ENCODE measurements around the gene IL1RAPL2. TPM values are rescaled to one million over a fixed set of nuclear protein-coding genes. Genes with fewer than 3 reads are reported as not detected.

The IL1RAPL2 gene
- polyA plus RNA-seq, 1 of the 3 experiments (the other 2 are of a cell fraction), result 0.13 TPM

- H3K9ac ChIP-seq, result no peak overlapping the region
- ChIA-PET POLR2A (no interaction called here), CTCF (no interaction called here)
- TF ChIP-seq ELF1 (IDR thresholded peaks at IDR 0.05), result no peak
- TF ChIP-seq FOXJ3 (CRISPR knock-in tag; IDR thresholded peaks at IDR 0.05), result no peak
- TF ChIP-seq TCF12 (IDR thresholded peaks at IDR 0.05), result no peak
- TF ChIP-seq EP300 (IDR thresholded peaks at IDR 0.05; ENCODE audit: borderline replicate concordance in 1 of 2, low read depth in 1 of 2, low read length in 1 of 2), result no peak
- TF ChIP-seq TAF1 (IDR thresholded peaks at IDR 0.05; ENCODE audit: borderline replicate concordance, low read depth, low read length), result no peak
- TF ChIP-seq NFIC (IDR thresholded peaks at IDR 0.05; ENCODE audit: borderline replicate concordance), result no peak
- no peak for TF ChIP-seq SIN3A (IDR thresholded peaks at IDR 0.05; ENCODE audit: borderline replicate concordance, low read depth, low read length)
- no peak for TF ChIP-seq FOSL2 (IDR thresholded peaks at IDR 0.05; ENCODE audit: borderline replicate concordance, low read depth)
- TF ChIP-seq CHD2 (IDR thresholded peaks at IDR 0.05; ENCODE audit: low read length, partially characterized antibody), result no peak
- TF ChIP-seq POLR2AphosphoS5 (IDR thresholded peaks at IDR 0.05; ENCODE audit: low read depth, low read length), result no peak
- TF ChIP-seq RAD21 (IDR thresholded peaks at IDR 0.05; ENCODE audit: low read length), result no peak
- no peak for TF ChIP-seq FOXM1 (IDR thresholded peaks at IDR 0.05; ENCODE audit: low read depth)
- no peak for TF ChIP-seq ZBTB33 (IDR thresholded peaks at IDR 0.05; ENCODE audit: borderline replicate concordance, low read depth)
- TF ChIP-seq RFX5 (IDR thresholded peaks at IDR 0.05; ENCODE audit: low read length), result no peak
- no peak for TF ChIP-seq USF2 (IDR thresholded peaks at IDR 0.05; ENCODE audit: borderline replicate concordance, low read depth, low read length)
- TF ChIP-seq EZH2phosphoT487 (IDR thresholded peaks at IDR 0.05; ENCODE audit: borderline replicate concordance, low read depth), result no peak
- no peak for DNase-seq
- H3K4me3 ChIP-seq (ENCODE audit: low read depth in 2 of 2, low read length in 1 of 2), result no peak overlapping the region
- WGBS (ENCODE audit: low lambda C conversion rate), result 0% methylated on average over 1 of the region's 1 CpG
- no peak overlapping the region; the same call in 1 of the 2 replicates for H2AFZ ChIP-seq (ENCODE audit: low read depth)
- H3K27me3 ChIP-seq (ENCODE audit: insufficient read depth), result no peaks in the 10 kb centered on the region
- no peak overlapping the region for H3K4me2 ChIP-seq
- no peaks in the 10 kb centered on the region for H3K4me1 ChIP-seq (ENCODE audit: control insufficient read depth in 1 of 2, insufficient read depth in 2 of 2, low read depth in 1 of 2, low read length in 1 of 2)
- H3K9me2 ChIP-seq, result no peaks in the 10 kb centered on the region
- H3K36me3 ChIP-seq (replicated peaks in 1 of 2; ENCODE audit: control insufficient read depth in 1 of 2, insufficient read depth in 2 of 2, low read length in 1 of 2), result no peaks in the 10 kb centered on the region
- peaks cover 4% of the 10 kb centered on the region for H3F3A ChIP-seq (replicated peaks; ENCODE audit: insufficient read depth)
- no peaks in the 10 kb centered on the region for H4K20me1 ChIP-seq (ENCODE audit: insufficient read depth)
- no peaks in the 10 kb centered on the region for H3K79me2 ChIP-seq (ENCODE audit: insufficient read depth)
- H3K9me3 ChIP-seq, result no peaks in the 10 kb centered on the region
- H3K27ac ChIP-seq (ENCODE audit: low read depth in 2 of 2, low read length in 1 of 2), result peak overlapping the region in 1 of 2 experiments; percentile 3; a peak in 1 of 4 replicates
These were observed 550.5 kb downstream of the IL1RAPL2 start for GRCh38 chrX:105116486-105116885.

GRCh38 chrX:105117621-105118020 lies 551.6 kb downstream of the IL1RAPL2 start:
- no peak for DNase-seq
- Histone ChIP-seq H3K9me2 (no peaks in the 10 kb centered on the region), H3K4me1 (ENCODE audit: control insufficient read depth in 1 of 2, insufficient read depth in 2 of 2, low read depth in 1 of 2, low read length in 1 of 2) (no peaks in the 10 kb centered on the region), H3K36me3 (replicated peaks in 1 of 2; ENCODE audit: control insufficient read depth in 1 of 2, insufficient read depth in 2 of 2, low read length in 1 of 2) (no peaks in the 10 kb centered on the region), H3K9ac (no peak overlapping the region), H4K20me1 (ENCODE audit: insufficient read depth) (no peaks in the 10 kb centered on the region), H3K79me2 (ENCODE audit: insufficient read depth) (no peaks in the 10 kb centered on the region), H3K27me3 (ENCODE audit: insufficient read depth) (no peaks in the 10 kb centered on the region), H2AFZ (ENCODE audit: low read depth) (no peak overlapping the region), H3K9me3 (no peaks in the 10 kb centered on the region), H3K4me2 (no peak overlapping the region), H3F3A (replicated peaks; ENCODE audit: insufficient read depth) (peaks cover 4% of the 10 kb centered on the region), H3K27ac (ENCODE audit: low read depth in 2 of 2, low read length in 1 of 2) (no peak overlapping the region), H3K4me3 (ENCODE audit: low read depth in 2 of 2, low read length in 1 of 2) (no peak overlapping the region)
- CTCF ChIA-PET, result no interaction called here
- POLR2A ChIA-PET, result no interaction called here
- WGBS (ENCODE audit: low lambda C conversion rate), result 11% methylated on average over 1 of the region's 1 CpG
- TF ChIP-seq USF1 (IDR thresholded peaks at IDR 0.05; ENCODE audit: borderline replicate concordance, low read depth), result no peak

Data from SK-N-SH (cell line).